ENCODE results near the gene HPRT1.
A peak's percentile ranks its signal among the peaks of the same experiment; 100 is the strongest.

The HPRT1 gene

GRCh38 chrX:134469486-134469885 is 9.5 kb downstream of the HPRT1 start:
- H3K27me3 ChIP-seq (ENCODE audit: insufficient read depth, poor library complexity, severe bottlenecking), result no peaks in the 10 kb centered on the region
- TF ChIP-seq SPI1 (IDR thresholded peaks at IDR 0.05; ENCODE audit: borderline replicate concordance, low read depth) (peak; percentile 23; the same call in 1 of the 2 replicates), CTCF (IDR thresholded peaks at IDR 0.05; ENCODE audit: insufficient read depth, low read length) (no peak), GABPA (IDR thresholded peaks at IDR 0.05; ENCODE audit: low read depth) (no peak)
- H3K4me3 ChIP-seq (replicated peaks; ENCODE audit: insufficient read depth, low read length), result no peak overlapping the region
- no peak overlapping the region for H3K27ac ChIP-seq (replicated peaks)
- peak in 1 of 2 experiments; percentile 15 for DNase-seq (ENCODE audit: low read depth in 1 of 2, low spot score in 1 of 2)

- Histone ChIP-seq H3K27me3 (ENCODE audit: insufficient read depth, poor library complexity, severe bottlenecking) (no peaks in the 10 kb centered on the region), H3K4me3 (replicated peaks; ENCODE audit: insufficient read depth, low read length) (no peak overlapping the region), H3K27ac (replicated peaks) (no peak overlapping the region)
- DNase-seq (ENCODE audit: low read depth in 1 of 2, low spot score in 1 of 2), result no peak
- no peak for TF ChIP-seq CTCF (IDR thresholded peaks at IDR 0.05; ENCODE audit: insufficient read depth, low read length)
- no peak for TF ChIP-seq GABPA (IDR thresholded peaks at IDR 0.05; ENCODE audit: low read depth)
- TF ChIP-seq, protein P1, sequence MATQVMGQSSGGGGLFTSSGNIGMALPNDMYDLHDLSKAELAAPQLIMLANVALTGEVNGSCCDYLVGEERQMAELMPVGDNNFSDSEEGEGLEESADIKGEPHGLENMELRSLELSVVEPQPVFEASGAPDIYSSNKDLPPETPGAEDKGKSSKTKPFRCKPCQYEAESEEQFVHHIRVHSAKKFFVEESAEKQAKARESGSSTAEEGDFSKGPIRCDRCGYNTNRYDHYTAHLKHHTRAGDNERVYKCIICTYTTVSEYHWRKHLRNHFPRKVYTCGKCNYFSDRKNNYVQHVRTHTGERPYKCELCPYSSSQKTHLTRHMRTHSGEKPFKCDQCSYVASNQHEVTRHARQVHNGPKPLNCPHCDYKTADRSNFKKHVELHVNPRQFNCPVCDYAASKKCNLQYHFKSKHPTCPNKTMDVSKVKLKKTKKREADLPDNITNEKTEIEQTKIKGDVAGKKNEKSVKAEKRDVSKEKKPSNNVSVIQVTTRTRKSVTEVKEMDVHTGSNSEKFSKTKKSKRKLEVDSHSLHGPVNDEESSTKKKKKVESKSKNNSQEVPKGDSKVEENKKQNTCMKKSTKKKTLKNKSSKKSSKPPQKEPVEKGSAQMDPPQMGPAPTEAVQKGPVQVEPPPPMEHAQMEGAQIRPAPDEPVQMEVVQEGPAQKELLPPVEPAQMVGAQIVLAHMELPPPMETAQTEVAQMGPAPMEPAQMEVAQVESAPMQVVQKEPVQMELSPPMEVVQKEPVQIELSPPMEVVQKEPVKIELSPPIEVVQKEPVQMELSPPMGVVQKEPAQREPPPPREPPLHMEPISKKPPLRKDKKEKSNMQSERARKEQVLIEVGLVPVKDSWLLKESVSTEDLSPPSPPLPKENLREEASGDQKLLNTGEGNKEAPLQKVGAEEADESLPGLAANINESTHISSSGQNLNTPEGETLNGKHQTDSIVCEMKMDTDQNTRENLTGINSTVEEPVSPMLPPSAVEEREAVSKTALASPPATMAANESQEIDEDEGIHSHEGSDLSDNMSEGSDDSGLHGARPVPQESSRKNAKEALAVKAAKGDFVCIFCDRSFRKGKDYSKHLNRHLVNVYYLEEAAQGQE (IDR thresholded peaks at IDR 0.05; ENCODE audit: insufficient replicate concordance, low read depth), result no peak
- TF ChIP-seq SPI1 (IDR thresholded peaks at IDR 0.05; ENCODE audit: borderline replicate concordance, low read depth), result no peak
- no peak for TF ChIP-seq POLR2AphosphoS5 (IDR thresholded peaks at IDR 0.05; ENCODE audit: low read depth)
These were observed 10.0 kb downstream of the HPRT1 start for GRCh38 chrX:134470013-134470412.

DNA sequence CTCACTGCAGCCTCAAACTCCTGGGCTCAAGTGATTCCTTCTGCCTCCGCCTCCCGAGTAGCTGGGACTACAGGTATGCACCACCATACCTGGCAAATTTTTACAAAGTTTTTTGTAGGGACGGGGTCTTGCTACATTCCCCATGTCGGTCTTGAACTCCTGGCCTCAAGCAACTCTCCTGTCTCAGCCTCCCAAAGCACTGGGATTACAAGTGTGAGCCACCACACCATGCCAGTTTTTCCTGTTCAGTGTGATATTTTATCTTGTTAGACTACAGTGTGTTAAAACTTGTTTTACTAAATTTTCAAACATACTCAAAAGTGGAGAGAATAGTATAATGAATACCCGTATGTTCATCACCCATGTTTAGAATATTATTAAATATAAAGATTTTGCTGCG is 12.1 kb downstream of the HPRT1 start:
- TF ChIP-seq SPI1 (IDR thresholded peaks at IDR 0.05; ENCODE audit: borderline replicate concordance, low read depth), result no peak
- no peak for TF ChIP-seq POLR2AphosphoS5 (IDR thresholded peaks at IDR 0.05; ENCODE audit: low read depth)
- TF ChIP-seq GABPA (IDR thresholded peaks at IDR 0.05; ENCODE audit: low read depth), result no peak
- TF ChIP-seq CTCF (IDR thresholded peaks at IDR 0.05; ENCODE audit: insufficient read depth, low read length), result no peak
- TF ChIP-seq, protein P1 (IDR thresholded peaks at IDR 0.05; ENCODE audit: insufficient replicate concordance, low read depth), result no peak
- Histone ChIP-seq H3K4me3 (replicated peaks; ENCODE audit: insufficient read depth, low read length) (no peak overlapping the region), H3K27me3 (ENCODE audit: insufficient read depth, poor library complexity, severe bottlenecking) (no peaks in the 10 kb centered on the region), H3K27ac (replicated peaks) (no peak overlapping the region)
- DNase-seq (ENCODE audit: low read depth in 1 of 2, low spot score in 1 of 2), result no peak

DNA sequence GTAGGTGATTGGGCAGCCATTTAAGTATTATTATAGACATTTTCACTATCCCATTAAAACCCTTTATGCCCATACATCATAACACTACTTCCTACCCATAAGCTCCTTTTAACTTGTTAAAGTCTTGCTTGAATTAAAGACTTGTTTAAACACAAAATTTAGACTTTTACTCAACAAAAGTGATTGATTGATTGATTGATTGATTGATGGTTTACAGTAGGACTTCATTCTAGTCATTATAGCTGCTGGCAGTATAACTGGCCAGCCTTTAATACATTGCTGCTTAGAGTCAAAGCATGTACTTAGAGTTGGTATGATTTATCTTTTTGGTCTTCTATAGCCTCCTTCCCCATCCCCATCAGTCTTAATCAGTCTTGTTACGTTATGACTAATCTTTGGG is 16.3 kb downstream of the HPRT1 start:
- TF ChIP-seq, protein P1 (IDR thresholded peaks at IDR 0.05; ENCODE audit: insufficient replicate concordance, low read depth), result no peak
- TF ChIP-seq GABPA (IDR thresholded peaks at IDR 0.05; ENCODE audit: low read depth), result no peak
- TF ChIP-seq SPI1 (IDR thresholded peaks at IDR 0.05; ENCODE audit: borderline replicate concordance, low read depth), result no peak
- TF ChIP-seq POLR2AphosphoS5 (IDR thresholded peaks at IDR 0.05; ENCODE audit: low read depth), result no peak
- TF ChIP-seq CTCF (IDR thresholded peaks at IDR 0.05; ENCODE audit: insufficient read depth, low read length), result no peak

More for the DNA sequence above, 16.3 kb downstream of the HPRT1 start:
- no peaks in the 10 kb centered on the region for H3K27me3 ChIP-seq (ENCODE audit: insufficient read depth, poor library complexity, severe bottlenecking)
- H3K4me3 ChIP-seq (replicated peaks; ENCODE audit: insufficient read depth, low read length), result no peak overlapping the region
- H3K27ac ChIP-seq (replicated peaks), result no peak overlapping the region
- DNase-seq (ENCODE audit: low read depth in 1 of 2, low spot score in 1 of 2), result no peak
